Omental fat pad (tissue), 4 donors: ENCODE results near the gene ATG4A. TPM values are rescaled to one million over a fixed set of nuclear protein-coding genes. Genes with fewer than 3 reads are reported as not detected.

ENCODE experiments used
- ATAC-seq: fragments of 150-250 bp; one replicate; pipeline ENCODE4 v1.9.1; 2016; ENCODE audit warnings: mild to moderate bottlenecking, moderate library complexity; ENCODE audit not compliant: low FRiP score
- DNase-seq: peaks from one replicate; pipeline ENCODE4 v3.0.0-alpha.2; 2019; ENCODE audit warnings: low spot score
- CTCF ChIP-seq, 3 donors: fragments of 450-650 bp; IDR thresholded peaks; one replicate each; pipeline ENCODE4 v1.5.1; 2016 to 2017; ENCODE audit warnings: antibody characterized with exemption in 3 of 3, mild to moderate bottlenecking in 3 of 3, moderate library complexity in 2 of 3
- total RNA-seq, 4 donors: library from RNA; depleted of rRNA; stranded (reverse); fragments of >200 nt; gene quantifications; one replicate each; pipeline ENCODE4 v1.1.0, GENCODE V29; 2016

Gene ATG4A
- total RNA-seq, 4 donors from 2014 or later: 8.8 to 15.4 (median 10.8) TPM

GRCh38 chrX:108165383-108166111, 74.0 kb downstream of the ATG4A start:
- peak; percentile 42 for ATAC-seq
- no peak for TF ChIP-seq CTCF (IDR thresholded peaks at IDR 0.05)
- DNase-seq: no peak

GRCh38 chrX:108167211-108167872, 75.8 kb downstream of the ATG4A start:
- no peak for ATAC-seq
- TF ChIP-seq CTCF (IDR thresholded peaks at IDR 0.05): no peak
- DNase-seq: no peak

- no peak for ATAC-seq
- DNase-seq: no peak
- TF ChIP-seq CTCF (IDR thresholded peaks at IDR 0.05): no peak
Observed at GRCh38 chrX:108168961-108169740, 77.6 kb downstream of the ATG4A start.

GRCh38 chrX:108169768-108170167, 78.2 kb downstream of the ATG4A start:
- no peak for TF ChIP-seq CTCF (IDR thresholded peaks at IDR 0.05)
- ATAC-seq (no peak), DNase-seq (no peak)

- no peak for DNase-seq
- no peak for ATAC-seq
- TF ChIP-seq CTCF (IDR thresholded peaks at IDR 0.05): no peak
Observed at GRCh38 chrX:108171671-108172070, 80.1 kb downstream of the ATG4A start.

GRCh38 chrX:108173874-108174273, 82.3 kb downstream of the ATG4A start:
- DNase-seq (no peak), ATAC-seq (no peak)
- TF ChIP-seq CTCF (IDR thresholded peaks at IDR 0.05): no peak
